ENCODE measurements around the gene PNPLA2. TPM values are rescaled to one million over a fixed set of nuclear protein-coding genes. Genes with fewer than 3 reads are reported as not detected.

PNPLA2 gene
- total RNA-seq, 3 donors from 2014 or later (not counting 1 experiment from before 2014, with no cell fraction given) = 184 to 218 (median 201) TPM

- TF ChIP-seq CTCF (IDR thresholded peaks at IDR 0.05) = no peak
- H3K36me3 Mint-ChIP-seq = no peaks in the 10 kb centered on the region
- Histone ChIP-seq H3K27ac (ENCODE audit: low read length) (no peak overlapping the region), H3K9me3 (ENCODE audit: control insufficient read depth, insufficient read depth, low read length) (no peaks in the 10 kb centered on the region), H3K4me3 (ENCODE audit: low read length) (no peak overlapping the region), H3K4me1 (ENCODE audit: control insufficient read depth, insufficient read depth, low read length) (peaks cover 17% of the 10 kb centered on the region), H3K36me3 (ENCODE audit: control insufficient read depth, insufficient read depth, low read length) (peaks cover 4% of the 10 kb centered on the region), H3K27me3 (ENCODE audit: control insufficient read depth, insufficient read depth, low read length) (peaks cover 8% of the 10 kb centered on the region)
- ATAC-seq (no peak), DNase-seq (no peak)
- 88% methylated on average over 24 of the region's 24 CpGs for WGBS (ENCODE audit: insufficient coverage)
- H3K9me3 Mint-ChIP-seq = no peaks in the 10 kb centered on the region
- H3K4me1 Mint-ChIP-seq = peaks cover 0 to 6% of the 10 kb centered on the region in 2 donors
- H3K27me3 Mint-ChIP-seq (ENCODE audit: low read depth in 2 of 2) = no peaks in the 10 kb centered on the region
- intact Hi-C loops (cut with micrococcal nuclease) = no loop called here
- H3K4me3 Mint-ChIP-seq = no peak overlapping the region
- no peak overlapping the region for H3K27ac Mint-ChIP-seq
Measured at GRCh38 chr11:786235-787083, 32.3 kb upstream of the PNPLA2 start.

GRCh38 chr11:787084-787675 lies 31.5 kb upstream of the PNPLA2 start:
- no peak overlapping the region for H3K4me3 Mint-ChIP-seq
- Histone ChIP-seq H3K4me1 (ENCODE audit: control insufficient read depth, insufficient read depth, low read length) (peaks cover 17% of the 10 kb centered on the region), H3K4me3 (ENCODE audit: low read length) (no peak overlapping the region), H3K27me3 (ENCODE audit: control insufficient read depth, insufficient read depth, low read length) (peaks cover 8% of the 10 kb centered on the region), H3K36me3 (ENCODE audit: control insufficient read depth, insufficient read depth, low read length) (peaks cover 9% of the 10 kb centered on the region), H3K27ac (ENCODE audit: low read length) (no peak overlapping the region), H3K9me3 (ENCODE audit: control insufficient read depth, insufficient read depth, low read length) (no peaks in the 10 kb centered on the region)
- ATAC-seq = no peak
- no peak for DNase-seq
- TF ChIP-seq CTCF (IDR thresholded peaks at IDR 0.05) = no peak
- no peak overlapping the region for H3K27ac Mint-ChIP-seq
- intact Hi-C loops (cut with micrococcal nuclease) = no loop called here
- no peaks in the 10 kb centered on the region for H3K27me3 Mint-ChIP-seq (ENCODE audit: low read depth in 2 of 2)
- H3K36me3 Mint-ChIP-seq = no peaks in the 10 kb centered on the region
- no peaks in the 10 kb centered on the region for H3K9me3 Mint-ChIP-seq
- 93% methylated on average over 24 of the region's 24 CpGs for WGBS (ENCODE audit: insufficient coverage)
- peaks cover 0 to 6% of the 10 kb centered on the region in 2 donors for H3K4me1 Mint-ChIP-seq

- H3K27ac Mint-ChIP-seq = no peak overlapping the region
- no peak for ATAC-seq
- 51% methylated on average over 28 of the region's 28 CpGs for WGBS (ENCODE audit: insufficient coverage)
Measured at GRCh38 chr11:788009-788640, 30.6 kb upstream of the PNPLA2 start.

More at GRCh38 chr11:788009-788640, 30.6 kb upstream of the PNPLA2 start:
- peaks cover 17% of the 10 kb centered on the region for H3K4me1 ChIP-seq (ENCODE audit: control insufficient read depth, insufficient read depth, low read length)
- H3K9me3 ChIP-seq (ENCODE audit: control insufficient read depth, insufficient read depth, low read length) = no peaks in the 10 kb centered on the region
- intact Hi-C loops (cut with micrococcal nuclease) = no loop called here
- no peak overlapping the region for H3K27ac ChIP-seq (ENCODE audit: low read length)
- H3K9me3 Mint-ChIP-seq = no peaks in the 10 kb centered on the region
- H3K4me3 ChIP-seq (ENCODE audit: low read length) = no peak overlapping the region
- H3K36me3 Mint-ChIP-seq = no peaks in the 10 kb centered on the region
- H3K4me1 Mint-ChIP-seq = peaks cover 0 to 6% of the 10 kb centered on the region in 2 donors
- no peak for DNase-seq
- H3K27me3 Mint-ChIP-seq (ENCODE audit: low read depth in 2 of 2) = no peaks in the 10 kb centered on the region
- H3K36me3 ChIP-seq (ENCODE audit: control insufficient read depth, insufficient read depth, low read length) = peaks cover 12% of the 10 kb centered on the region
- TF ChIP-seq CTCF (IDR thresholded peaks at IDR 0.05) = no peak
- H3K4me3 Mint-ChIP-seq = no peak overlapping the region
- peaks cover 8% of the 10 kb centered on the region for H3K27me3 ChIP-seq (ENCODE audit: control insufficient read depth, insufficient read depth, low read length)
